Neutrophil (primary cell): ENCODE results near the gene USP48.

Source experiments
- H3K27ac ChIP-seq: fragments of 200-600 bp; sonication (generic); 2 replicates; pipeline ENCODE4 v1.5.1; 2016; ENCODE audit warnings: mild to moderate bottlenecking, moderate library complexity
- H3K27me3 ChIP-seq: fragments of 200-600 bp; sonication (generic); 2 replicates; pipeline ENCODE4 v1.6.0; 2016; ENCODE audit warnings: mild to moderate bottlenecking
- H3K36me3 ChIP-seq: fragments of 200-600 bp; sonication (generic); 2 replicates; pipeline ENCODE4 v1.5.1; 2017
- H3K4me1 ChIP-seq, 2 experiments: fragments of 200-600 bp in 1 of 2; sonication (generic) in 1 of 2; 1 replicate in 1 of 2; 2 replicates in 1 of 2; pipeline versions ENCODE4 v1.5.1 to v1.6.1; 2013 to 2016; ENCODE audit warnings: low read depth in 1 of 2, low read length in 1 of 2, mild to moderate bottlenecking in 1 of 2, moderate library complexity in 1 of 2; ENCODE audit not compliant: control insufficient read depth in 1 of 2, insufficient read depth in 1 of 2
- H3K4me3 ChIP-seq, 2 experiments: fragments of 200-600 bp in 1 of 2; sonication (generic) in 1 of 2; 1 replicate in 1 of 2; 2 replicates in 1 of 2; pipeline ENCODE4 v1.5.1; 2013 to 2016; ENCODE audit warnings: low read depth in 1 of 2, low read length in 1 of 2, mild to moderate bottlenecking in 1 of 2, moderate library complexity in 1 of 2
- H3K9me3 ChIP-seq: fragments of 200-600 bp; sonication (generic); 2 replicates; pipeline ENCODE4 v1.5.1; 2016
- TF ChIP-seq, protein P1 (sequence below): fragments of 200-600 bp; sonication (generic); IDR thresholded peaks from 2 replicates; pipeline ENCODE4 v1.5.1; 2016; ENCODE audit warnings: antibody characterized with exemption

USP48 gene

DNA sequence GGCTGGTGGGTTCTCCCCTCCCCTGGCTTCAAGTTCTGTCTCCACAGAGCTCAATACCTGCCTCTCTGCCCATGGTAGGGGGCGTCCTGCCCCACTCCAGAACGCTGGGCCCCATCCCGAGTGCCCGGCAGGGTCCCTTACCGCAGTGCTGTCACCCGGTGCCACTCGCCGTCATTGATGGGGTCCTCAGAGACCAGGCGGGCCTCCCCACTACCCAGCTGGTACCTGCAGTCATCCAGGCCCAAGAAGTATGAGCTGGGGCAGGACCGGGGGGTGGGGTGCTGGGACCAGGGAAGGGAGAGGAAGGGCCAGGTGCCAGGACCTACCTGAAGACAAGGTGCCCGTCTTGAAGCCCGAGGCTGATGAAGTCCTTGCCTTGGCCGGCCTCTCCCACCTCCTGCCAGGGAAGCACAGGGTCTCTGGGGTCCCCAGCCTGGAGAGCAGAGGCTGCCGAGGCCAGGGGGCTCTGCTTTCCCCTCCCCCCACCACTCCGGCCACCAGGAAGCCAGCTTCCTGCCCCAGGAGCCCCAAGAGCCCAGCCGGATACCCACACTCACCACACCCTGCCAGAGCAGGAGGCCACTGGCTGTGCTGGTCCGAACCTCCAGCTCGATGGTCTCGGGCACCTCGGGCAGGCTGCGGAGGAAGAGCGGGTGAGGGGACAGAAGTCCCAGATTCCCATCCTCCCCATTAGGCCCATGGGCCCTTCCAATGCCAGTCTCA is 41.2 kb upstream of the USP48 start:
- H3K27me3 ChIP-seq = no peaks in the 10 kb centered on the region
- peaks cover 8 to 10% of the 10 kb centered on the region in 2 experiments for H3K4me1 ChIP-seq
- no peaks in the 10 kb centered on the region for H3K9me3 ChIP-seq
- no peaks in the 10 kb centered on the region for H3K36me3 ChIP-seq
- TF ChIP-seq, protein P1, sequence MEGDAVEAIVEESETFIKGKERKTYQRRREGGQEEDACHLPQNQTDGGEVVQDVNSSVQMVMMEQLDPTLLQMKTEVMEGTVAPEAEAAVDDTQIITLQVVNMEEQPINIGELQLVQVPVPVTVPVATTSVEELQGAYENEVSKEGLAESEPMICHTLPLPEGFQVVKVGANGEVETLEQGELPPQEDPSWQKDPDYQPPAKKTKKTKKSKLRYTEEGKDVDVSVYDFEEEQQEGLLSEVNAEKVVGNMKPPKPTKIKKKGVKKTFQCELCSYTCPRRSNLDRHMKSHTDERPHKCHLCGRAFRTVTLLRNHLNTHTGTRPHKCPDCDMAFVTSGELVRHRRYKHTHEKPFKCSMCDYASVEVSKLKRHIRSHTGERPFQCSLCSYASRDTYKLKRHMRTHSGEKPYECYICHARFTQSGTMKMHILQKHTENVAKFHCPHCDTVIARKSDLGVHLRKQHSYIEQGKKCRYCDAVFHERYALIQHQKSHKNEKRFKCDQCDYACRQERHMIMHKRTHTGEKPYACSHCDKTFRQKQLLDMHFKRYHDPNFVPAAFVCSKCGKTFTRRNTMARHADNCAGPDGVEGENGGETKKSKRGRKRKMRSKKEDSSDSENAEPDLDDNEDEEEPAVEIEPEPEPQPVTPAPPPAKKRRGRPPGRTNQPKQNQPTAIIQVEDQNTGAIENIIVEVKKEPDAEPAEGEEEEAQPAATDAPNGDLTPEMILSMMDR = no peak
- no peak overlapping the region for H3K4me3 ChIP-seq
- H3K27ac ChIP-seq = no peak overlapping the region

DNA sequence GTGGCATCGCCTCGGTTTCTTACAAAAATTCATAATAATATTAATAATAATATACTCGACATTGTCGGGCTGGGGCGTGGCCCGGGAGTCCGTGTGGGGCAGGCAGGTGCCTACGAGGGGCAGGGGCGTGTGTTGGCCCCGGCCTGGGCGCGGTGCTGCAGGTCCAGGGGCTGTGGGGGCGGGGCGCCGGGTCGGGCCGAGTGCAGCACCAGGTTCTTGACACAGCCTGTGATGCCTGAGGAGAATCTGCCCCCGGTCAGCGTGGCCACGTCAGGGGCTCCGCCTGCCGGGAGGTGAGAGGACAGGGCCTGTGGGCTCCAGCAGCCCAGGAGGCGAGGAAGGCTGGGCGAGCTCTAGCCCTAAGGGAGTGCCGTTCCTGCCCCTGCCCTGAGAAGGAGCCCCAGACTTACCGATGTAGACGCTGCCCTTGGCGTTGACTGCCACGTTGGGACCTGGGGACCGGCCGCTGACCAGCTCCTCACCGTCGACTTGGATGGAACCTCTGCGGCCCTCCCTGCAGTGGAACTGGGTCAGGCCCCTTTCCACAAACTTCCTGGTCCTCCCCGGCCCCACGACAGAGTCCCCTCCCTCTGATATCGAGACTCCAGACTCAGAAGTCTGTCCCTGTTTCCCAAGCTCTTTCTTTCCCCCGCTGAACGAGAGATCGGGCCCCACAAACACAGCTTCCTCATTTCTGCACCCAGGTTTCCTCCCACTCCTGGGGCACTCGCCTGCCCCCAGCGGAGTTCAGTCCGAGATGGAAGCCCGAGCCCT is 40.4 kb upstream of the USP48 start:
- Histone ChIP-seq H3K4me1 (peaks cover 8 to 13% of the 10 kb centered on the region in 2 experiments), H3K36me3 (no peaks in the 10 kb centered on the region), H3K27me3 (no peaks in the 10 kb centered on the region)

DNA sequence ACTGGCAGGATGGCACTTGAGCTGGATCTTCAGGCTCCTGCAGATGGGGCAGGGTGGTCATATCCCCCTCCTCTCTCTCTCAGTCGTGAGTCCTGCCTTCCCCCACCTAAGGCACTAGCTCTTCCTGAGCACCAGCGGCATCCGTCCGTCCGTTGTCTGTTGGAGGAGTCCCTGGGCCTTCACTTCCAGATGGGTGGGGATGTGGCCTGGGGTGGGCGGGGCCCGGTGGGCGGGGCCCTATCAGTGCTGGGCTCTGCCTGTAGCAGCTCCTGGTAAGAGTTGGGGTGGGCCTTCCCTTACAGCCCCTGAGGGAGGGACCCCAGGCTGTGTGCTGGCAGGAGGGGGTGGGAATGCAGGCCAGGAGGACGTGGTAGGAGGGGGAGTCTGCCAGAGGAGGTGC is 39.4 kb upstream of the USP48 start:
- H3K4me3 ChIP-seq = no peak overlapping the region
- TF ChIP-seq, protein P1 = no peak
- H3K27me3 ChIP-seq = no peaks in the 10 kb centered on the region
- peaks cover 8 to 14% of the 10 kb centered on the region in 2 experiments for H3K4me1 ChIP-seq
- no peak overlapping the region for H3K27ac ChIP-seq
- H3K9me3 ChIP-seq = no peaks in the 10 kb centered on the region
- H3K36me3 ChIP-seq = no peaks in the 10 kb centered on the region

More for the DNA sequence above, 40.4 kb upstream of the USP48 start:
- Histone ChIP-seq H3K4me3 (no peak overlapping the region), H3K9me3 (no peaks in the 10 kb centered on the region), H3K27ac (no peak overlapping the region)
- TF ChIP-seq, protein P1 = no peak

DNA sequence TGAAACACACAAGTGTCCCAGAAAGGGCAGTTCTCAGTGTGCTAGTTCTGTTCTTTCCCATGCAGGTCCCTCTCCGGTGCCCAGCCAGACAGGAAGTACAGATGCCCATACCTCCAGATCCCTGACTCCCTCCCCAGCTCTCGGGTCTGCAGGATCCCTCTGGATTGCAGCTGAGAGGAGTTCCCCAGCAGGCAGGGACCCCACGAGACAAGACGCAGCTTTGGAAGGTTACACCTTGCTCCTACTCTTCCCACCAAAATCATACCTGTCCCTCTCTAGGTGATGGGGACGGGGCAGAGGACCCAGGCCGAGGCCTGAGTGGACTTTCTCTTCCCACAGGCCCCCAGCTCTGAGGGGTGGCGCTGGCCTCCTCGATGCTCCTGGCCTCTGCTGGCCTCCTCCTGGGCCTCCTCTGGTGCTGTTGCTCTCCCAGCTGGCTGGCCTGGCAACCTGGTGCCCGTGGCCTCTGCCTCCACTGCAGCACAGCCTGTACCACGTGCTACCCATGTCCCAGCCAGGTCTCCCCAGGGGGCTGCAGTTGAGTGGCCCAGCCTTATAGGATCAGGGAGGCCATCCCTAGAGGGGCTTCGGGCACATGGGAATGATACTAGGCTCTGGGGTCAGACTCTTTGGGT is 38.6 kb upstream of the USP48 start:
- TF ChIP-seq, protein P1 = no peak
- Histone ChIP-seq H3K27ac (no peak overlapping the region), H3K4me3 (no peak overlapping the region), H3K9me3 (no peaks in the 10 kb centered on the region), H3K27me3 (no peaks in the 10 kb centered on the region), H3K4me1 (peaks cover 8 to 14% of the 10 kb centered on the region in 2 experiments), H3K36me3 (no peaks in the 10 kb centered on the region)

DNA sequence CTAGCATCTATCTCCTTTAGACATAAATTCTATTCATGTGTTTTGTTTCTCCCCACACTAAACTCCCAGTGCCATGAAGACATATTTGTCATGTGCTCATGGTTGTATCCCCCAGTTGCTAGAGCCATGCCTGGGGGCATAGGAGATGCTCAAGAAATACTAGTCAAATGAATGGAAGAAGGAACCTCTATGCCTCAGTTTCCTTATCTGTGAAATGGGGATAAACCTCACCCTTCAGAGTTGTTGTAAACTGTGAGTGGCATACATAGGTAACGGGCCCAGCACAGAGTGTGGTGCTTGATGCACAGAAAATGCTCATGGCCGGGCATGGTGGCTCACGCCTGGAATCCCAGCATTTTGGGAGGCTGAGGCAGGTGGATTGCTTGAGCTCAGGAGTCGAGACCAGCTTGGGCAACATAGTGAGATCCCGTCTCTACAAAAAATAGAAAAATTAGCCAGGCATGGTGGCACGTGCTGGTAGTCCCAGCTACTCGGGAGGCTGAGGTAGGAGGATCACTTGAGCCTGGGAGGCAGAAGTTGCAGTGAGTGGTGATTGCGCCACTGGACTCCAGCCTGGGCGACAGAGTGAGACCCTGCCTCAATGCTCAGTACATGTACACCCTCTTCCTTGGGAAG is 37.8 kb upstream of the USP48 start:
- Histone ChIP-seq H3K4me1 (peaks cover 13 to 19% of the 10 kb centered on the region in 2 experiments), H3K4me3 (no peak overlapping the region), H3K27me3 (no peaks in the 10 kb centered on the region), H3K36me3 (no peaks in the 10 kb centered on the region), H3K27ac (no peak overlapping the region), H3K9me3 (no peaks in the 10 kb centered on the region)
- TF ChIP-seq, protein P1 = no peak
